Effector memory CD8-positive, alpha-beta T cell (primary cell): ENCODE measurements around the gene MXD1.

ENCODE experiments used
- ATAC-seq: fragments of 150-1000 bp; cut with Tn5 transposase; replicated peaks from 2 replicates; pipeline ENCODE4 v1.10.0; 2021; ENCODE audit warnings: mild to moderate bottlenecking, moderate library complexity
- DNase-seq, 3 experiments: peaks; one replicate each; pipeline ENCODE4 v3.0.0; 2021
- H3K27ac Mint-ChIP-seq, 2 donors: one replicate each; pipeline ENCODE4 v1.8.0; 2022; ENCODE audit warnings: mild to moderate bottlenecking in 2 of 2, mixed read lengths in 2 of 2, moderate library complexity in 2 of 2
- H3K27me3 Mint-ChIP-seq, 2 donors: one replicate each; pipeline ENCODE4 v1.8.0; 2022; ENCODE audit warnings: mixed read lengths in 2 of 2
- H3K36me3 Mint-ChIP-seq: one replicate; pipeline ENCODE4 v1.8.0; 2022; ENCODE audit warnings: mild to moderate bottlenecking, moderate library complexity, mixed read lengths; ENCODE audit not compliant: insufficient read depth
- H3K4me1 Mint-ChIP-seq, 2 donors: one replicate each; pipeline ENCODE4 v1.8.0; 2022; ENCODE audit warnings: low read depth in 2 of 2, mixed read lengths in 2 of 2
- H3K4me3 Mint-ChIP-seq, 2 donors: one replicate each; pipeline ENCODE4 v1.8.0; 2022; ENCODE audit warnings: mild to moderate bottlenecking in 2 of 2, mixed read lengths in 2 of 2, moderate library complexity in 2 of 2
- H3K9me3 Mint-ChIP-seq, 2 donors: one replicate each; pipeline ENCODE4 v1.8.0; 2022; ENCODE audit warnings: mixed read lengths in 2 of 2

Gene MXD1

GRCh38 chr2:69983392-69983966 is 68.6 kb downstream of the MXD1 start:
- ATAC-seq = no peak

GRCh38 chr2:69985216-69985615 is 70.3 kb downstream of the MXD1 start:
- Mint-ChIP-seq H3K9me3 (no peaks in the 10 kb centered on the region), H3K4me1 (no peaks in the 10 kb centered on the region), H3K4me3 (no peak overlapping the region), H3K36me3 (no peaks in the 10 kb centered on the region), H3K27me3 (no peaks in the 10 kb centered on the region), H3K27ac (no peak overlapping the region)
- ATAC-seq (no peak), DNase-seq (no peak)

More at GRCh38 chr2:69983392-69983966, 68.6 kb downstream of the MXD1 start:
- no peak for DNase-seq
- no peak overlapping the region for H3K27ac Mint-ChIP-seq
- H3K4me3 Mint-ChIP-seq = no peak overlapping the region
- H3K27me3 Mint-ChIP-seq = no peaks in the 10 kb centered on the region
- no peaks in the 10 kb centered on the region for H3K9me3 Mint-ChIP-seq
- H3K4me1 Mint-ChIP-seq = no peaks in the 10 kb centered on the region
- peaks cover 3% of the 10 kb centered on the region for H3K36me3 Mint-ChIP-seq

GRCh38 chr2:69985688-69986087 is 70.8 kb downstream of the MXD1 start:
- H3K36me3 Mint-ChIP-seq = no peaks in the 10 kb centered on the region
- no peak overlapping the region for H3K27ac Mint-ChIP-seq
- H3K4me1 Mint-ChIP-seq = no peaks in the 10 kb centered on the region
- ATAC-seq = no peak
- H3K4me3 Mint-ChIP-seq = no peak overlapping the region
- H3K27me3 Mint-ChIP-seq = no peaks in the 10 kb centered on the region
- H3K9me3 Mint-ChIP-seq = no peaks in the 10 kb centered on the region
- DNase-seq = no peak

GRCh38 chr2:69986691-69987090 is 71.8 kb downstream of the MXD1 start:
- DNase-seq = no peak
- H3K4me1 Mint-ChIP-seq = no peaks in the 10 kb centered on the region
- no peaks in the 10 kb centered on the region for H3K9me3 Mint-ChIP-seq
- ATAC-seq = no peak
- H3K36me3 Mint-ChIP-seq = no peaks in the 10 kb centered on the region
- no peak overlapping the region for H3K4me3 Mint-ChIP-seq
- H3K27me3 Mint-ChIP-seq = no peaks in the 10 kb centered on the region
- H3K27ac Mint-ChIP-seq = no peak overlapping the region

- Mint-ChIP-seq H3K27ac (peak overlapping the region in 1 of 2 donors; percentile 9), H3K36me3 (no peaks in the 10 kb centered on the region), H3K4me3 (no peak overlapping the region), H3K4me1 (no peaks in the 10 kb centered on the region), H3K9me3 (no peaks in the 10 kb centered on the region), H3K27me3 (no peaks in the 10 kb centered on the region)
- DNase-seq (no peak), ATAC-seq (no peak)
Measured at GRCh38 chr2:69988086-69988635, 73.3 kb downstream of the MXD1 start.

GRCh38 chr2:69989009-69989408 is 74.1 kb downstream of the MXD1 start:
- ATAC-seq (no peak), DNase-seq (no peak)
- H3K27me3 Mint-ChIP-seq = no peaks in the 10 kb centered on the region
- no peaks in the 10 kb centered on the region for H3K9me3 Mint-ChIP-seq
- no peaks in the 10 kb centered on the region for H3K36me3 Mint-ChIP-seq
- H3K27ac Mint-ChIP-seq = peak overlapping the region in 1 of 2 donors; percentile 2
- H3K4me3 Mint-ChIP-seq = no peak overlapping the region
- no peaks in the 10 kb centered on the region for H3K4me1 Mint-ChIP-seq

GRCh38 chr2:69989441-69990105 is 74.7 kb downstream of the MXD1 start:
- ATAC-seq (no peak), DNase-seq (no peak)
- Mint-ChIP-seq H3K36me3 (no peaks in the 10 kb centered on the region), H3K27ac (no peak overlapping the region), H3K27me3 (no peaks in the 10 kb centered on the region), H3K9me3 (no peaks in the 10 kb centered on the region), H3K4me1 (no peaks in the 10 kb centered on the region), H3K4me3 (no peak overlapping the region)
